Stimulated activated CD4-positive, alpha-beta T cell treated with anti-CD3 and anti-CD28 coated beads, Interleukin-15, amount 100 ng/mL, for 48 hours (primary cell): ENCODE results near the gene PRLH.

Experiments
- DNase-seq, 2 donors: peaks; one replicate each; pipeline ENCODE4 v3.0.0-alpha.2; 2020; ENCODE audit warnings: low read depth in 2 of 2

Gene PRLH

GRCh38 chr2:237539681-237540080, 26.7 kb upstream of the PRLH start:
- DNase-seq: no peak

- DNase-seq: no peak
Observed at GRCh38 chr2:237540223-237540775, 26.1 kb upstream of the PRLH start.

- no peak for DNase-seq
Observed at GRCh38 chr2:237540823-237541222, 25.6 kb upstream of the PRLH start.

GRCh38 chr2:237541243-237541642, 25.1 kb upstream of the PRLH start:
- DNase-seq: no peak

GRCh38 chr2:237542001-237542704, 24.2 kb upstream of the PRLH start:
- DNase-seq: no peak

- no peak for DNase-seq
Observed at GRCh38 chr2:237546040-237546875, 20.1 kb upstream of the PRLH start.

- DNase-seq: no peak
Observed at GRCh38 chr2:237546876-237547395, 19.4 kb upstream of the PRLH start.

GRCh38 chr2:237547841-237548416, 18.4 kb upstream of the PRLH start:
- DNase-seq: no peak

GRCh38 chr2:237549216-237549615, 17.2 kb upstream of the PRLH start:
- no peak for DNase-seq

- no peak for DNase-seq
Observed at GRCh38 chr2:237549643-237550415, 16.5 kb upstream of the PRLH start.

GRCh38 chr2:237551071-237551574, 15.3 kb upstream of the PRLH start:
- DNase-seq: no peak

- no peak for DNase-seq
Observed at GRCh38 chr2:237552908-237553307, 13.5 kb upstream of the PRLH start.

GRCh38 chr2:237553948-237554347, 12.4 kb upstream of the PRLH start:
- DNase-seq: no peak

- DNase-seq: no peak
Observed at GRCh38 chr2:237555560-237555959, 10.8 kb upstream of the PRLH start.

- DNase-seq: peak; percentile 16 to 26
Observed at GRCh38 chr2:237556773-237557632, 9.4 kb upstream of the PRLH start.

GRCh38 chr2:237557633-237558015, 8.8 kb upstream of the PRLH start:
- no peak for DNase-seq

GRCh38 chr2:237558961-237559641, 7.3 kb upstream of the PRLH start:
- DNase-seq: no peak

- no peak for DNase-seq
Observed at GRCh38 chr2:237561221-237561620, 5.2 kb upstream of the PRLH start.

GRCh38 chr2:237563816-237564215, 2.6 kb upstream of the PRLH start:
- no peak for DNase-seq
